WI38 (cell line): ENCODE data around the gene TANC1.

ENCODE experiments used
- H3K4me3 ChIP-seq: 2 replicates; pipeline ENCODE4 v1.5.1; 2011; ENCODE audit warnings: low read depth, mild to moderate bottlenecking, control low read depth, low read length
- CTCF ChIP-seq: IDR thresholded peaks from 2 replicates; pipeline ENCODE4 v1.5.1; 2012; ENCODE audit warnings: low read depth, mild to moderate bottlenecking, control low read depth, low read length

TANC1 gene

GRCh38 chr2:158984604-158985135, 16.2 kb downstream of the TANC1 start:
- no peak for TF ChIP-seq CTCF
- no peak overlapping the region for H3K4me3 ChIP-seq

GRCh38 chr2:158988501-158988900, 20.1 kb downstream of the TANC1 start:
- no peak for TF ChIP-seq CTCF
- H3K4me3 ChIP-seq, result no peak overlapping the region

- H3K4me3 ChIP-seq, result no peak overlapping the region
These were observed 20.7 kb downstream of the TANC1 start for GRCh38 chr2:158989165-158989564.

GRCh38 chr2:158990397-158991214, 22.2 kb downstream of the TANC1 start:
- TF ChIP-seq CTCF, result no peak
- no peak overlapping the region for H3K4me3 ChIP-seq

More at GRCh38 chr2:158989165-158989564, 20.7 kb downstream of the TANC1 start:
- TF ChIP-seq CTCF, result no peak

- H3K4me3 ChIP-seq, result no peak overlapping the region
- TF ChIP-seq CTCF, result no peak
These were observed 24.6 kb downstream of the TANC1 start for GRCh38 chr2:158993030-158993429.

GRCh38 chr2:158993721-158994587, 25.5 kb downstream of the TANC1 start:
- H3K4me3 ChIP-seq, result no peak overlapping the region
- no peak for TF ChIP-seq CTCF
